Putamen (tissue), 1 donor: ENCODE measurements around the gene EHHADH.
"Not testable (repeated sequence)": the region's sequence is repeated elsewhere in the genome, so short reads cannot be mapped to it uniquely, and the experiment has no call there.

Source experiments
- DNase-seq: peaks from one replicate; pipeline ENCODE4 v3.0.0-alpha.2; 2016; ENCODE audit warnings: low spot score

EHHADH gene

GRCh38 chr3:185253645-185254410 is at the start of gene EHHADH:
Gene EHHADH (minus strand): TSS chr3:185254049. CDS start chr3:185254022, 27 bp downstream.
- DNase-seq, result peak; percentile 36

GRCh38 chr3:185299918-185300426 is 46.1 kb upstream of the EHHADH start:
- DNase-seq, result not testable (repeated sequence)

GRCh38 chr3:185297867-185298266 is 44.0 kb upstream of the EHHADH start:
- DNase-seq, result no peak

- no peak for DNase-seq
These were observed 38.4 kb upstream of the EHHADH start for GRCh38 chr3:185292238-185292637.

- DNase-seq, result peak; percentile 15
These were observed 36.4 kb upstream of the EHHADH start for GRCh38 chr3:185290266-185290665.

- DNase-seq, result no peak
These were observed 29.6 kb upstream of the EHHADH start for GRCh38 chr3:185283374-185283935.

GRCh38 chr3:185282696-185283373 is 29.0 kb upstream of the EHHADH start:
- DNase-seq, result peak; percentile 94

- no peak for DNase-seq
These were observed 26.9 kb upstream of the EHHADH start for GRCh38 chr3:185280572-185281365.

GRCh38 chr3:185279587-185280138 is 25.8 kb upstream of the EHHADH start:
- no peak for DNase-seq

- no peak for DNase-seq
These were observed 22.6 kb upstream of the EHHADH start for GRCh38 chr3:185276415-185276814.

GRCh38 chr3:185272033-185272432 is 18.2 kb upstream of the EHHADH start:
- DNase-seq, result no peak

- DNase-seq, result no peak
These were observed 17.1 kb upstream of the EHHADH start for GRCh38 chr3:185270956-185271332.

- no peak for DNase-seq
These were observed 16.6 kb upstream of the EHHADH start for GRCh38 chr3:185270262-185270955.

- DNase-seq, result no peak
These were observed 14.5 kb upstream of the EHHADH start for GRCh38 chr3:185268194-185268962.

GRCh38 chr3:185267193-185267592 is 13.3 kb upstream of the EHHADH start:
- no peak for DNase-seq

- DNase-seq, result no peak
These were observed 11.2 kb upstream of the EHHADH start for GRCh38 chr3:185264849-185265553.

- no peak for DNase-seq
These were observed 9.6 kb upstream of the EHHADH start for GRCh38 chr3:185263423-185263822.

- no peak for DNase-seq
These were observed 3.5 kb upstream of the EHHADH start for GRCh38 chr3:185257334-185257733.

- DNase-seq, result no peak
These were observed 950 bp upstream of the EHHADH start for GRCh38 chr3:185254799-185255198.

GRCh38 chr3:185253133-185253532 is 716 bp downstream of the EHHADH start:
- DNase-seq, result not testable (repeated sequence)
